TTC549 (cell line): ENCODE measurements around the gene MPZ.
"Not testable (repeated sequence)": the region's sequence is repeated elsewhere in the genome, so short reads cannot be mapped to it uniquely, and the experiment has no call there.

ENCODE experiments used
- FAIRE-seq: peaks from 2 replicates; lab custom pipeline; 2012; peaks lifted over from hg19 to GRCh38; lab: Jason Lieb, UNC

The MPZ gene

GRCh38 chr1:161255302-161255701, 54.5 kb downstream of the MPZ start:
- not testable (repeated sequence) for FAIRE-seq
